ENCODE data around the gene COL11A1. TPM values are rescaled to one million over a fixed set of nuclear protein-coding genes. Genes with fewer than 3 reads are reported as not detected.

Gene COL11A1
- total RNA-seq, 1 experiment from 2014 or later: not detected

GRCh38 chr1:103145449-103145848 is 37.1 kb upstream of the COL11A1 start:
- intact Hi-C loops (cut with micrococcal nuclease; ENCODE audit: unreplicated experiment): no loop called here
- no peak for TF ChIP-seq CTCF (IDR thresholded peaks at IDR 0.05; ENCODE audit: insufficient read depth in 1 of 2, low read depth in 1 of 2, low read length in 1 of 2, severe bottlenecking in 1 of 2, unreplicated experiment in 1 of 2)
- no peak overlapping the region for H3K4me3 Mint-ChIP-seq (ENCODE audit: unreplicated experiment)
- H3K4me3 ChIP-seq (ENCODE audit: low read depth, low read length): no peak overlapping the region
- H3K4me1 Mint-ChIP-seq (ENCODE audit: low read depth, unreplicated experiment): no peaks in the 10 kb centered on the region
- no peak for DNase-seq
- H3K9me3 Mint-ChIP-seq (ENCODE audit: unreplicated experiment): no peaks in the 10 kb centered on the region
- no peaks in the 10 kb centered on the region for H3K4me1 ChIP-seq
- no peaks in the 10 kb centered on the region for H3K36me3 ChIP-seq (ENCODE audit: control insufficient read depth, insufficient read depth, low read length)
- H3K27me3 Mint-ChIP-seq (ENCODE audit: insufficient read depth, unreplicated experiment): peaks cover 6% of the 10 kb centered on the region
- CTCF ChIA-PET: no interaction called here
- no peaks in the 10 kb centered on the region for H3K36me3 Mint-ChIP-seq (ENCODE audit: insufficient read depth, unreplicated experiment)
- H3K9me3 ChIP-seq: no peaks in the 10 kb centered on the region
- no peaks in the 10 kb centered on the region for H3K27me3 ChIP-seq (replicated peaks; ENCODE audit: control insufficient read depth, insufficient read depth, low read length)
- BruUV-seq (replicated peaks): no TSS peak
- POLR2A ChIA-PET: no interaction called here
- H3K27ac Mint-ChIP-seq (ENCODE audit: unreplicated experiment): no peak overlapping the region

GRCh38 chr1:103144681-103145080 is 36.4 kb upstream of the COL11A1 start:
- Histone ChIP-seq H3K4me3 (ENCODE audit: low read depth, low read length) (no peak overlapping the region), H3K36me3 (ENCODE audit: control insufficient read depth, insufficient read depth, low read length) (no peaks in the 10 kb centered on the region), H3K4me1 (no peaks in the 10 kb centered on the region), H3K27me3 (replicated peaks; ENCODE audit: control insufficient read depth, insufficient read depth, low read length) (no peaks in the 10 kb centered on the region), H3K9me3 (no peaks in the 10 kb centered on the region)
- no peak for TF ChIP-seq CTCF (IDR thresholded peaks at IDR 0.05; ENCODE audit: insufficient read depth in 1 of 2, low read depth in 1 of 2, low read length in 1 of 2, severe bottlenecking in 1 of 2, unreplicated experiment in 1 of 2)
- intact Hi-C loops (cut with micrococcal nuclease; ENCODE audit: unreplicated experiment): no loop called here
- no peak for DNase-seq
- POLR2A ChIA-PET: no interaction called here
- Mint-ChIP-seq H3K36me3 (ENCODE audit: insufficient read depth, unreplicated experiment) (no peaks in the 10 kb centered on the region), H3K4me3 (ENCODE audit: unreplicated experiment) (no peak overlapping the region), H3K27me3 (ENCODE audit: insufficient read depth, unreplicated experiment) (peaks cover 6% of the 10 kb centered on the region), H3K27ac (ENCODE audit: unreplicated experiment) (no peak overlapping the region), H3K4me1 (ENCODE audit: low read depth, unreplicated experiment) (no peaks in the 10 kb centered on the region), H3K9me3 (ENCODE audit: unreplicated experiment) (no peaks in the 10 kb centered on the region)
- BruUV-seq (replicated peaks): no TSS peak
- CTCF ChIA-PET: no interaction called here

- ChIA-PET CTCF (no interaction called here), POLR2A (no interaction called here)
- intact Hi-C loops (cut with micrococcal nuclease; ENCODE audit: unreplicated experiment): no loop called here
- Mint-ChIP-seq H3K4me3 (ENCODE audit: unreplicated experiment) (no peak overlapping the region), H3K4me1 (ENCODE audit: low read depth, unreplicated experiment) (no peaks in the 10 kb centered on the region), H3K36me3 (ENCODE audit: insufficient read depth, unreplicated experiment) (no peaks in the 10 kb centered on the region), H3K27me3 (ENCODE audit: insufficient read depth, unreplicated experiment) (no peaks in the 10 kb centered on the region), H3K9me3 (ENCODE audit: unreplicated experiment) (no peaks in the 10 kb centered on the region), H3K27ac (ENCODE audit: unreplicated experiment) (no peak overlapping the region)
- BruUV-seq (replicated peaks): no TSS peak
- no peaks in the 10 kb centered on the region for H3K36me3 ChIP-seq (ENCODE audit: control insufficient read depth, insufficient read depth, low read length)
- no peak overlapping the region for H3K4me3 ChIP-seq (ENCODE audit: low read depth, low read length)
- no peaks in the 10 kb centered on the region for H3K9me3 ChIP-seq
- no peak for TF ChIP-seq CTCF (IDR thresholded peaks at IDR 0.05; ENCODE audit: insufficient read depth in 1 of 2, low read depth in 1 of 2, low read length in 1 of 2, severe bottlenecking in 1 of 2, unreplicated experiment in 1 of 2)
- no peaks in the 10 kb centered on the region for H3K4me1 ChIP-seq
- no peak for DNase-seq
- no peaks in the 10 kb centered on the region for H3K27me3 ChIP-seq (replicated peaks; ENCODE audit: control insufficient read depth, insufficient read depth, low read length)
Measured at GRCh38 chr1:103142461-103142860, 34.1 kb upstream of the COL11A1 start.
